Gastroesophageal sphincter (tissue), 4 donors: ENCODE results near the gene HACD1. TPM values are rescaled to one million over a fixed set of nuclear protein-coding genes. Genes with fewer than 3 reads are reported as not detected.

ENCODE experiments used
- ATAC-seq: fragments of 150-250 bp; one replicate; pipeline ENCODE4 v1.9.1; 2016; ENCODE audit warnings: mild to moderate bottlenecking, moderate library complexity
- H3K27ac ChIP-seq, 4 donors: fragments of 200-600 bp; sonication (generic) in 3 of 4; 1 replicate in 3 of 4; 2 replicates in 1 of 4; pipeline ENCODE4 v1.5.1; 2016 to 2019
- H3K27me3 ChIP-seq: fragments of 200-600 bp; sonication (generic); one replicate; pipeline ENCODE4 v1.5.1; 2019
- H3K36me3 ChIP-seq, 2 donors: fragments of 200-600 bp; sonication (generic); one replicate each; pipeline ENCODE4 v1.5.1; 2019; ENCODE audit warnings: control low read depth in 1 of 2
- H3K4me1 ChIP-seq, 3 donors: fragments of 200-600 bp; sonication (generic); 1 replicate in 2 of 3; 2 replicates in 1 of 3; pipeline ENCODE4 v1.5.1; 2016 to 2019; ENCODE audit warnings: control low read depth in 2 of 3
- H3K4me3 ChIP-seq, 2 donors: fragments of 200-600 bp; sonication (generic); one replicate each; pipeline ENCODE4 v1.5.1; 2019; ENCODE audit warnings: mild to moderate bottlenecking in 1 of 2, moderate library complexity in 1 of 2
- H3K9me3 ChIP-seq, 3 donors: fragments of 200-600 bp; sonication (generic); one replicate each; pipeline ENCODE4 v1.5.1; 2017 to 2019; ENCODE audit warnings: control low read depth in 2 of 3
- CTCF ChIP-seq, 4 experiments: fragments of 200-600 bp in 2 of 4; fragments of 450-650 bp in 2 of 4; sonication (generic) in 1 of 4; IDR thresholded peaks; one replicate each; pipeline ENCODE4 v1.5.1; 2017 to 2019; ENCODE audit warnings: antibody characterized with exemption in 4 of 4, mild to moderate bottlenecking in 2 of 4, moderate library complexity in 2 of 4
- EP300 ChIP-seq: sonication (generic); formaldehyde crosslinking; IDR thresholded peaks from one replicate; pipeline ENCODE4 v1.6.1; 2017; ENCODE audit warnings: antibody characterized with exemption, mild to moderate bottlenecking
- POLR2A ChIP-seq, 2 donors: fragments of 450-650 bp; IDR thresholded peaks; one replicate each; pipeline ENCODE4 v1.6.1; 2017; ENCODE audit warnings: antibody characterized with exemption in 2 of 2, mild to moderate bottlenecking in 2 of 2, moderate library complexity in 1 of 2
- POLR2AphosphoS5 ChIP-seq: sonication (generic); formaldehyde crosslinking; IDR thresholded peaks from one replicate; pipeline ENCODE4 v1.6.1; 2017; ENCODE audit warnings: antibody characterized with exemption
- WGBS, 2 donors: methylation state at CpG; one replicate each; pipeline ENCODE4 v1.1.5; 2018; ENCODE audit warnings: low coverage in 1 of 2; 5-methylcytosine and 5-hydroxymethylcytosine counted together
- total RNA-seq, 4 donors: library from RNA; depleted of rRNA; stranded (reverse); fragments of >200 nt; gene quantifications; one replicate each; pipeline ENCODE4 v1.1.0, GENCODE V29; 2016

The HACD1 gene
- total RNA-seq, 4 donors from 2014 or later: 46.7 to 96.7 (median 82.6) TPM

GRCh38 chr10:17626656-17627055 is 9.5 kb upstream of the HACD1 start:
- ATAC-seq: no peak
- Histone ChIP-seq H3K27ac (no peak overlapping the region), H3K36me3 (no peaks in the 10 kb centered on the region), H3K9me3 (no peaks in the 10 kb centered on the region), H3K4me3 (no peak overlapping the region), H3K4me1 (no peaks in the 10 kb centered on the region), H3K27me3 (no peaks in the 10 kb centered on the region)
- TF ChIP-seq EP300: no peak
- TF ChIP-seq POLR2AphosphoS5: no peak
- 71 to 100% methylated on average over 1 of the region's 1 CpG for WGBS, 2 donors

GRCh38 chr10:17624996-17625395 is 7.8 kb upstream of the HACD1 start:
- Histone ChIP-seq H3K9me3 (no peaks in the 10 kb centered on the region), H3K27ac (no peak overlapping the region), H3K27me3 (peaks cover 5% of the 10 kb centered on the region), H3K4me3 (no peak overlapping the region), H3K36me3 (no peaks in the 10 kb centered on the region), H3K4me1 (no peaks in the 10 kb centered on the region)
- WGBS, 2 donors: 17 to 18% methylated on average over 1 of the region's 3 CpGs
- ATAC-seq: no peak
- TF ChIP-seq POLR2A (IDR thresholded peaks at IDR 0.05) (no peak), CTCF (IDR thresholded peaks at IDR 0.05) (no peak), POLR2AphosphoS5 (no peak), EP300 (no peak)

GRCh38 chr10:17622061-17622460 is 4.9 kb upstream of the HACD1 start:
- H3K27me3 ChIP-seq: peaks cover 5% of the 10 kb centered on the region
- TF ChIP-seq CTCF (IDR thresholded peaks at IDR 0.05): no peak
- no peak for TF ChIP-seq POLR2A (IDR thresholded peaks at IDR 0.05)
- TF ChIP-seq POLR2AphosphoS5: no peak
- TF ChIP-seq EP300: no peak
- no peaks in the 10 kb centered on the region for H3K9me3 ChIP-seq
- ATAC-seq: no peak
- no peaks in the 10 kb centered on the region for H3K36me3 ChIP-seq
- H3K27ac ChIP-seq: no peak overlapping the region
- no peak overlapping the region for H3K4me3 ChIP-seq
- 32 to 40% methylated on average over 5 to 8 of the region's 8 CpGs for WGBS, 2 donors
- peaks cover 0 to 8% (median 0%) of the 10 kb centered on the region in 3 donors for H3K4me1 ChIP-seq

GRCh38 chr10:17616403-17617030 is 657 bp downstream of the HACD1 start:
- H3K27ac ChIP-seq: peak overlapping the region; percentile 96 to 99 (median 98)
- H3K4me1 ChIP-seq: peaks cover 0 to 38% (median 0%) of the 10 kb centered on the region in 3 donors
- peak; percentile 26 for TF ChIP-seq POLR2AphosphoS5
- no peak for TF ChIP-seq EP300
- peaks cover 5% of the 10 kb centered on the region for H3K27me3 ChIP-seq
- peak overlapping the region; percentile 89 to 96 for H3K4me3 ChIP-seq
- no peaks in the 10 kb centered on the region for H3K9me3 ChIP-seq
- ATAC-seq: peak; percentile 90
- WGBS, 2 donors: 4 to 5% methylated on average over 26 to 29 of the region's 48 CpGs
- H3K36me3 ChIP-seq: no peaks in the 10 kb centered on the region

GRCh38 chr10:17609523-17610079 is 7.6 kb downstream of the HACD1 start:
- no peak for ATAC-seq
- Histone ChIP-seq H3K36me3 (no peaks in the 10 kb centered on the region), H3K4me1 (peaks cover 0 to 47% (median 0%) of the 10 kb centered on the region in 3 donors), H3K27ac (no peak overlapping the region), H3K27me3 (no peaks in the 10 kb centered on the region), H3K4me3 (no peak overlapping the region), H3K9me3 (no peaks in the 10 kb centered on the region)
- 82 to 88% methylated on average over 12 to 13 of the region's 13 CpGs for WGBS, 2 donors
- no peak for TF ChIP-seq POLR2A (IDR thresholded peaks at IDR 0.05)
- no peak for TF ChIP-seq CTCF (IDR thresholded peaks at IDR 0.05)
- no peak for TF ChIP-seq EP300
- TF ChIP-seq POLR2AphosphoS5: no peak
